Measurements from ENCODE around the gene PHACTR4. TPM values are rescaled to one million over a fixed set of nuclear protein-coding genes. Genes with fewer than 3 reads are reported as not detected.
"Not testable (repeated sequence)": the region's sequence is repeated elsewhere in the genome, so short reads cannot be mapped to it uniquely, and the experiment has no call there.

The PHACTR4 gene
- total and polyA plus RNA-seq, 2 donors (not counting 3 experiments of a cell fraction or from before 2014, with no cell fraction given), result 25.4 to 61.0 TPM

- Histone ChIP-seq H3K4me3 (replicated peaks in 1 of 3; ENCODE audit: insufficient read depth in 1 of 3, low read depth in 1 of 3, low read length in 3 of 3) (no peak overlapping the region), H3K9me1 (replicated peaks; ENCODE audit: control insufficient read depth, extremely low read depth, insufficient read depth, low read length) (no peaks in the 10 kb centered on the region), H2AFZ (ENCODE audit: low read depth, low read length) (no peak overlapping the region), H3K9me3 (replicated peaks; ENCODE audit: control insufficient read depth, insufficient read depth, low read length) (no peaks in the 10 kb centered on the region), H3K4me1 (ENCODE audit: control insufficient read depth, extremely low read depth, insufficient read depth, low read length) (no peaks in the 10 kb centered on the region), H3K79me2 (ENCODE audit: control insufficient read depth, insufficient read depth, low read length) (no peaks in the 10 kb centered on the region), H3K36me3 (ENCODE audit: control insufficient read depth in 2 of 2, extremely low read depth in 1 of 2, insufficient read depth in 2 of 2, low read length in 2 of 2) (peaks cover 15 to 22% of the 10 kb centered on the region in 2 experiments), H3K4me2 (ENCODE audit: insufficient read depth, low read length) (no peak overlapping the region), H3K27ac (ENCODE audit: insufficient read depth, low read depth, low read length) (no peak overlapping the region), H4K20me1 (replicated peaks; ENCODE audit: control insufficient read depth, extremely low read depth, insufficient read depth, low read length) (no peaks in the 10 kb centered on the region), H3K9ac (replicated peaks; ENCODE audit: extremely low read depth, insufficient read depth, low read length) (no peak overlapping the region), H3K27me3 (ENCODE audit: control insufficient read depth in 2 of 2, insufficient read depth in 2 of 2, low read length in 2 of 2) (no peaks in the 10 kb centered on the region)
- CTCF ChIA-PET, result interaction anchor here (1.5 kb wide), 1 partner anchor 64 kb away, joined by 4 read pairs; no protein-coding TSS in a partner anchor
- no peak for TF ChIP-seq EZH2 (IDR thresholded peaks at IDR 0.05; ENCODE audit: borderline replicate concordance, low read depth, low read length, severe bottlenecking)
- TF ChIP-seq POLR2AphosphoS5 (IDR thresholded peaks at IDR 0.05; ENCODE audit: insufficient read depth, low read depth, low read length), result no peak
- DNase-seq (ENCODE audit: low read depth, low spot score) (no peak), FAIRE-seq (no peak)
- TSS peak; percentile 61 for BruUV-seq (replicated peaks)
- POLR2A ChIA-PET, result no interaction called here
- intact Hi-C loops (cut with micrococcal nuclease) (no loop called here), dilution Hi-C loops (cut with MboI; ENCODE audit: extremely low pct_ligation_motif_present, low sequenced_read_pairs) (no loop called here)
Observed at GRCh38 chr1:28538286-28538685, 168.7 kb downstream of the PHACTR4 start.

GRCh38 chr1:28540651-28541050 lies 171.1 kb downstream of the PHACTR4 start:
- peak in 1 of 2 donors; percentile 14 for TF ChIP-seq CTCF (IDR thresholded peaks at IDR 0.05; ENCODE audit: extremely low read depth in 1 of 2, insufficient read depth in 1 of 2, low read depth in 1 of 2, low read length in 2 of 2)
- TF ChIP-seq MYC (IDR thresholded peaks at IDR 0.05; ENCODE audit: low read depth, low read length), result no peak
- intact Hi-C loops (cut with micrococcal nuclease), result no loop called here
- DNase-seq (ENCODE audit: low read depth, low spot score) (no peak), FAIRE-seq (no peak)
- Histone ChIP-seq H3K4me2 (ENCODE audit: insufficient read depth, low read length) (no peak overlapping the region), H3K79me2 (ENCODE audit: control insufficient read depth, insufficient read depth, low read length) (no peaks in the 10 kb centered on the region), H2AFZ (ENCODE audit: low read depth, low read length) (no peak overlapping the region), H3K27ac (ENCODE audit: insufficient read depth, low read depth, low read length) (no peak overlapping the region), H4K20me1 (replicated peaks; ENCODE audit: control insufficient read depth, extremely low read depth, insufficient read depth, low read length) (no peaks in the 10 kb centered on the region), H3K27me3 (ENCODE audit: control insufficient read depth in 2 of 2, insufficient read depth in 2 of 2, low read length in 2 of 2) (no peaks in the 10 kb centered on the region), H3K4me3 (replicated peaks in 1 of 3; ENCODE audit: insufficient read depth in 1 of 3, low read depth in 1 of 3, low read length in 3 of 3) (no peak overlapping the region), H3K9ac (replicated peaks; ENCODE audit: extremely low read depth, insufficient read depth, low read length) (no peak overlapping the region), H3K9me1 (replicated peaks; ENCODE audit: control insufficient read depth, extremely low read depth, insufficient read depth, low read length) (no peaks in the 10 kb centered on the region), H3K4me1 (ENCODE audit: control insufficient read depth, extremely low read depth, insufficient read depth, low read length) (no peaks in the 10 kb centered on the region), H3K36me3 (ENCODE audit: control insufficient read depth in 2 of 2, extremely low read depth in 1 of 2, insufficient read depth in 2 of 2, low read length in 2 of 2) (peaks cover 13 to 14% of the 10 kb centered on the region in 2 experiments), H3K9me3 (replicated peaks; ENCODE audit: control insufficient read depth, insufficient read depth, low read length) (no peaks in the 10 kb centered on the region)
- no TSS peak for BruUV-seq (replicated peaks)
- CTCF ChIA-PET, result interaction anchor here (1.1 kb wide), 1 partner anchor 10 kb away, joined by 3 read pairs; no protein-coding TSS in a partner anchor
- POLR2A ChIA-PET, result no interaction called here
- dilution Hi-C loops (cut with MboI; ENCODE audit: extremely low pct_ligation_motif_present, low sequenced_read_pairs), result no loop called here

GRCh38 chr1:28541414-28542015 lies 172.0 kb downstream of the PHACTR4 start:
- BruUV-seq (replicated peaks), result not testable (repeated sequence)
- CTCF ChIA-PET, result interaction anchor here (1.1 to 1.2 kb wide), 3 partner anchors 13 to 182 kb away, joined by 3 to 4 read pairs (median 3); no protein-coding TSS in a partner anchor

More at GRCh38 chr1:28541414-28542015, 172.0 kb downstream of the PHACTR4 start:
- DNase-seq (ENCODE audit: low read depth, low spot score); H3K9me1 ChIP-seq (replicated peaks; ENCODE audit: control insufficient read depth, extremely low read depth, insufficient read depth, low read length); dilution Hi-C loops (cut with MboI; ENCODE audit: extremely low pct_ligation_motif_present, low sequenced_read_pairs); H3K4me1 ChIP-seq (ENCODE audit: control insufficient read depth, extremely low read depth, insufficient read depth, low read length); POLR2A ChIA-PET; H3K9me3 ChIP-seq (replicated peaks; ENCODE audit: control insufficient read depth, insufficient read depth, low read length); H3K4me2 ChIP-seq (ENCODE audit: insufficient read depth, low read length); H3K79me2 ChIP-seq (ENCODE audit: control insufficient read depth, insufficient read depth, low read length); FAIRE-seq; H3K36me3 ChIP-seq (ENCODE audit: control insufficient read depth in 2 of 2, extremely low read depth in 1 of 2, insufficient read depth in 2 of 2, low read length in 2 of 2); intact Hi-C loops (cut with micrococcal nuclease); H3K27ac ChIP-seq (ENCODE audit: insufficient read depth, low read depth, low read length); H3K27me3 ChIP-seq (ENCODE audit: control insufficient read depth in 2 of 2, insufficient read depth in 2 of 2, low read length in 2 of 2); H3K4me3 ChIP-seq (replicated peaks in 1 of 3; ENCODE audit: insufficient read depth in 1 of 3, low read depth in 1 of 3, low read length in 3 of 3); H3K9ac ChIP-seq (replicated peaks; ENCODE audit: extremely low read depth, insufficient read depth, low read length); H2AFZ ChIP-seq (ENCODE audit: low read depth, low read length); H4K20me1 ChIP-seq (replicated peaks; ENCODE audit: control insufficient read depth, extremely low read depth, insufficient read depth, low read length): not testable (repeated sequence)

Measured in endothelial cell of umbilical vein (primary cell).